ENCODE measurements around the gene ZNF668.
A peak's percentile ranks its signal among the peaks of the same experiment; 100 is the strongest.

Gene ZNF668

GRCh38 chr16:31072540-31073141 is 1.4 kb downstream of the ZNF668 start:
- peak overlapping the region; percentile 83 for H3K4me3 ChIP-seq (ENCODE audit: low read depth, low read length)
- H2AFZ ChIP-seq (ENCODE audit: low read length, unreplicated experiment): no peak overlapping the region
- peaks cover 68% of the 10 kb centered on the region for H3K79me2 ChIP-seq (ENCODE audit: control insufficient read depth, insufficient read depth, low read length, unreplicated experiment)
- peaks cover 8% of the 10 kb centered on the region; the same call in 1 of the 2 replicates for H3K36me3 ChIP-seq (ENCODE audit: insufficient read depth, low read length)
- H3K4me1 ChIP-seq (ENCODE audit: control insufficient read depth, insufficient read depth, low read length, unreplicated experiment): peaks cover 19% of the 10 kb centered on the region
- peak overlapping the region; percentile 84 for H3K27ac ChIP-seq (ENCODE audit: low read depth, low read length)
- no peaks in the 10 kb centered on the region for H3K27me3 ChIP-seq (ENCODE audit: insufficient read depth, low read length)

GRCh38 chr16:31071861-31072260 is 2.2 kb downstream of the ZNF668 start:
- H3K4me1 ChIP-seq (ENCODE audit: control insufficient read depth, insufficient read depth, low read length, unreplicated experiment): peaks cover 19% of the 10 kb centered on the region
- no peaks in the 10 kb centered on the region for H3K27me3 ChIP-seq (ENCODE audit: insufficient read depth, low read length)
- H2AFZ ChIP-seq (ENCODE audit: low read length, unreplicated experiment): no peak overlapping the region
- peaks cover 67% of the 10 kb centered on the region for H3K79me2 ChIP-seq (ENCODE audit: control insufficient read depth, insufficient read depth, low read length, unreplicated experiment)
- H3K36me3 ChIP-seq (ENCODE audit: insufficient read depth, low read length): peaks cover 5% of the 10 kb centered on the region; the same call in 1 of the 2 replicates
- peak overlapping the region; percentile 83 for H3K4me3 ChIP-seq (ENCODE audit: low read depth, low read length)
- H3K27ac ChIP-seq (ENCODE audit: low read depth, low read length): peak overlapping the region; percentile 84

- peaks cover 57% of the 10 kb centered on the region for H3K79me2 ChIP-seq (ENCODE audit: control insufficient read depth, insufficient read depth, low read length, unreplicated experiment)
- no peak overlapping the region for H2AFZ ChIP-seq (ENCODE audit: low read length, unreplicated experiment)
- peaks cover 7% of the 10 kb centered on the region; the same call in 1 of the 2 replicates for H3K36me3 ChIP-seq (ENCODE audit: insufficient read depth, low read length)
- H3K4me3 ChIP-seq (ENCODE audit: low read depth, low read length): no peak overlapping the region
- H3K27ac ChIP-seq (ENCODE audit: low read depth, low read length): no peak overlapping the region
- H3K27me3 ChIP-seq (ENCODE audit: insufficient read depth, low read length): no peaks in the 10 kb centered on the region
- H3K4me1 ChIP-seq (ENCODE audit: control insufficient read depth, insufficient read depth, low read length, unreplicated experiment): peaks cover 25% of the 10 kb centered on the region
These were observed 6.7 kb downstream of the ZNF668 start for GRCh38 chr16:31067342-31067741.

- H3K4me1 ChIP-seq (ENCODE audit: control insufficient read depth, insufficient read depth, low read length, unreplicated experiment): peaks cover 13% of the 10 kb centered on the region
- peaks cover 18% of the 10 kb centered on the region; the same call in 1 of the 2 replicates for H3K36me3 ChIP-seq (ENCODE audit: insufficient read depth, low read length)
- H3K4me3 ChIP-seq (ENCODE audit: low read depth, low read length): no peak overlapping the region
- H2AFZ ChIP-seq (ENCODE audit: low read length, unreplicated experiment): peak overlapping the region; percentile 0
- H3K27me3 ChIP-seq (ENCODE audit: insufficient read depth, low read length): no peaks in the 10 kb centered on the region
- H3K79me2 ChIP-seq (ENCODE audit: control insufficient read depth, insufficient read depth, low read length, unreplicated experiment): peaks cover 48% of the 10 kb centered on the region
- H3K27ac ChIP-seq (ENCODE audit: low read depth, low read length): peak overlapping the region; percentile 90
These were observed 9.1 kb downstream of the ZNF668 start for GRCh38 chr16:31064882-31065461.

GRCh38 chr16:31063843-31064611 is 10.0 kb downstream of the ZNF668 start:
- Histone ChIP-seq H3K36me3 (ENCODE audit: insufficient read depth, low read length) (peaks cover 18% of the 10 kb centered on the region; the same call in 1 of the 2 replicates), H3K79me2 (ENCODE audit: control insufficient read depth, insufficient read depth, low read length, unreplicated experiment) (peaks cover 43% of the 10 kb centered on the region), H3K27ac (ENCODE audit: low read depth, low read length) (peak overlapping the region; percentile 90), H3K27me3 (ENCODE audit: insufficient read depth, low read length) (no peaks in the 10 kb centered on the region), H2AFZ (ENCODE audit: low read length, unreplicated experiment) (no peak overlapping the region), H3K4me3 (ENCODE audit: low read depth, low read length) (no peak overlapping the region), H3K4me1 (ENCODE audit: control insufficient read depth, insufficient read depth, low read length, unreplicated experiment) (peaks cover 13% of the 10 kb centered on the region)

- H3K36me3 ChIP-seq (ENCODE audit: insufficient read depth, low read length): peaks cover 18% of the 10 kb centered on the region; the same call in 1 of the 2 replicates
These were observed 10.6 kb downstream of the ZNF668 start for GRCh38 chr16:31063495-31063842.

GRCh38 chr16:31061813-31062440 is 12.1 kb downstream of the ZNF668 start:
- Histone ChIP-seq H3K4me3 (ENCODE audit: low read depth, low read length) (no peak overlapping the region), H3K4me1 (ENCODE audit: control insufficient read depth, insufficient read depth, low read length, unreplicated experiment) (peaks cover 13% of the 10 kb centered on the region), H3K27ac (ENCODE audit: low read depth, low read length) (no peak overlapping the region), H3K79me2 (ENCODE audit: control insufficient read depth, insufficient read depth, low read length, unreplicated experiment) (peaks cover 28% of the 10 kb centered on the region), H2AFZ (ENCODE audit: low read length, unreplicated experiment) (no peak overlapping the region), H3K36me3 (ENCODE audit: insufficient read depth, low read length) (peaks cover 18% of the 10 kb centered on the region; the same call in 1 of the 2 replicates), H3K27me3 (ENCODE audit: insufficient read depth, low read length) (no peaks in the 10 kb centered on the region)

More at GRCh38 chr16:31063495-31063842, 10.6 kb downstream of the ZNF668 start:
- H3K27ac ChIP-seq (ENCODE audit: low read depth, low read length): no peak overlapping the region
- peaks cover 13% of the 10 kb centered on the region for H3K4me1 ChIP-seq (ENCODE audit: control insufficient read depth, insufficient read depth, low read length, unreplicated experiment)
- H2AFZ ChIP-seq (ENCODE audit: low read length, unreplicated experiment): no peak overlapping the region
- no peaks in the 10 kb centered on the region for H3K27me3 ChIP-seq (ENCODE audit: insufficient read depth, low read length)
- peaks cover 38% of the 10 kb centered on the region for H3K79me2 ChIP-seq (ENCODE audit: control insufficient read depth, insufficient read depth, low read length, unreplicated experiment)
- no peak overlapping the region for H3K4me3 ChIP-seq (ENCODE audit: low read depth, low read length)

GRCh38 chr16:31061126-31061812 is 12.8 kb downstream of the ZNF668 start:
- Histone ChIP-seq H3K79me2 (ENCODE audit: control insufficient read depth, insufficient read depth, low read length, unreplicated experiment) (peaks cover 23% of the 10 kb centered on the region), H2AFZ (ENCODE audit: low read length, unreplicated experiment) (no peak overlapping the region), H3K36me3 (ENCODE audit: insufficient read depth, low read length) (peaks cover 18% of the 10 kb centered on the region; the same call in 1 of the 2 replicates), H3K4me1 (ENCODE audit: control insufficient read depth, insufficient read depth, low read length, unreplicated experiment) (peaks cover 13% of the 10 kb centered on the region), H3K27me3 (ENCODE audit: insufficient read depth, low read length) (no peaks in the 10 kb centered on the region), H3K4me3 (ENCODE audit: low read depth, low read length) (no peak overlapping the region), H3K27ac (ENCODE audit: low read depth, low read length) (no peak overlapping the region)

- Histone ChIP-seq H3K27ac (ENCODE audit: low read depth, low read length) (no peak overlapping the region), H3K4me1 (ENCODE audit: control insufficient read depth, insufficient read depth, low read length, unreplicated experiment) (peaks cover 10% of the 10 kb centered on the region), H3K27me3 (ENCODE audit: insufficient read depth, low read length) (no peaks in the 10 kb centered on the region), H2AFZ (ENCODE audit: low read length, unreplicated experiment) (no peak overlapping the region), H3K36me3 (ENCODE audit: insufficient read depth, low read length) (peaks cover 2% of the 10 kb centered on the region; the same call in 1 of the 2 replicates), H3K79me2 (ENCODE audit: control insufficient read depth, insufficient read depth, low read length, unreplicated experiment) (no peaks in the 10 kb centered on the region), H3K4me3 (ENCODE audit: low read depth, low read length) (no peak overlapping the region)
These were observed 18.4 kb downstream of the ZNF668 start for GRCh38 chr16:31055613-31056012.

GRCh38 chr16:31052114-31052513 is 21.9 kb downstream of the ZNF668 start:
- peak overlapping the region; percentile 85 for H3K27ac ChIP-seq (ENCODE audit: low read depth, low read length)

More at GRCh38 chr16:31052114-31052513, 21.9 kb downstream of the ZNF668 start:
- H3K79me2 ChIP-seq (ENCODE audit: control insufficient read depth, insufficient read depth, low read length, unreplicated experiment): no peaks in the 10 kb centered on the region
- no peak overlapping the region for H3K4me3 ChIP-seq (ENCODE audit: low read depth, low read length)
- H3K36me3 ChIP-seq (ENCODE audit: insufficient read depth, low read length): no peaks in the 10 kb centered on the region
- H3K4me1 ChIP-seq (ENCODE audit: control insufficient read depth, insufficient read depth, low read length, unreplicated experiment): peaks cover 10% of the 10 kb centered on the region
- H3K27me3 ChIP-seq (ENCODE audit: insufficient read depth, low read length): no peaks in the 10 kb centered on the region
- no peak overlapping the region for H2AFZ ChIP-seq (ENCODE audit: low read length, unreplicated experiment)

Data from ACC112 (cell line).